Measurements from ENCODE around the gene ANKRD50.

ANKRD50 gene

GRCh38 chr4:124650614-124651013 is 61.9 kb downstream of the ANKRD50 start:
- DNase-seq (ENCODE audit: low spot score), result no peak
- no peak for TF ChIP-seq CTCF (IDR thresholded peaks at IDR 0.05; ENCODE audit: extremely low read depth, missing control alignments)

GRCh38 chr4:124647599-124647998 is 64.9 kb downstream of the ANKRD50 start:
- TF ChIP-seq CTCF (IDR thresholded peaks at IDR 0.05; ENCODE audit: extremely low read depth, missing control alignments), result no peak
- DNase-seq (ENCODE audit: low spot score), result no peak

- DNase-seq (ENCODE audit: low spot score), result no peak
- no peak for TF ChIP-seq CTCF (IDR thresholded peaks at IDR 0.05; ENCODE audit: extremely low read depth, missing control alignments)
These were observed 67.9 kb downstream of the ANKRD50 start for GRCh38 chr4:124644621-124645020.

GRCh38 chr4:124642846-124643245 is 69.7 kb downstream of the ANKRD50 start:
- TF ChIP-seq CTCF (IDR thresholded peaks at IDR 0.05; ENCODE audit: extremely low read depth, missing control alignments), result no peak

GRCh38 chr4:124641715-124642381 is 70.7 kb downstream of the ANKRD50 start:
- TF ChIP-seq CTCF (IDR thresholded peaks at IDR 0.05; ENCODE audit: extremely low read depth, missing control alignments), result no peak
- DNase-seq (ENCODE audit: low spot score), result no peak

More at GRCh38 chr4:124642846-124643245, 69.7 kb downstream of the ANKRD50 start:
- DNase-seq (ENCODE audit: low spot score), result no peak

- no peak for TF ChIP-seq CTCF (IDR thresholded peaks at IDR 0.05; ENCODE audit: extremely low read depth, missing control alignments)
- DNase-seq (ENCODE audit: low spot score), result no peak
These were observed 72.4 kb downstream of the ANKRD50 start for GRCh38 chr4:124640022-124640730.

GRCh38 chr4:124637321-124637720 is 75.2 kb downstream of the ANKRD50 start:
- DNase-seq (ENCODE audit: low spot score), result no peak
- no peak for TF ChIP-seq CTCF (IDR thresholded peaks at IDR 0.05; ENCODE audit: extremely low read depth, missing control alignments)

Measured in GM20000 (cell line).